A673 (cell line): ENCODE measurements around the gene RASA3. TPM values are rescaled to one million over a fixed set of nuclear protein-coding genes. Genes with fewer than 3 reads are reported as not detected.

Experiments used
- BruUV-seq: library from RNA; stranded (reverse); fragments of 400-500 nt; replicated peaks from 2 replicates; lab custom pipeline; 2021; lab: Mats Ljungman, UMichigan
- CTCF ChIA-PET: fragments of 300-600 bp; sonication (Branson Sonifier 250); formaldehyde crosslinking; loops from one replicate; lab custom pipeline; 2022; ENCODE audit warnings: antibody characterized with exemption; lab: Charles Lee
- POLR2A ChIA-PET: fragments of 300-600 bp; sonication (Branson Sonifier 250); formaldehyde crosslinking; loops from one replicate; lab custom pipeline; 2022; ENCODE audit warnings: antibody characterized with exemption; ENCODE audit not compliant: low non-redundant PET; lab: Charles Lee
- DNase-seq: peaks from one replicate; pipeline ENCODE4 v3.0.0-alpha.2; 2015; ENCODE audit warnings: low spot score
- H3K27ac ChIP-seq: fragments of 200-600 bp; sonication (generic); 2 replicates; pipeline ENCODE4 v1.5.1; 2016; ENCODE audit warnings: mixed run types, low read depth, mild to moderate bottlenecking, mixed read lengths, antibody characterized with exemption, low read length; ENCODE audit not compliant: poor library complexity, severe bottlenecking
- H3K27me3 ChIP-seq: fragments of 200-600 bp; sonication (generic); replicated peaks from 2 replicates; pipeline ENCODE4 v1.6.1; 2017; ENCODE audit warnings: mixed run types, low read depth, mild to moderate bottlenecking, mixed read lengths, antibody characterized with exemption, low read length; ENCODE audit not compliant: insufficient read depth, poor library complexity
- H3K36me3 ChIP-seq: fragments of 200-600 bp; sonication (generic); 2 replicates; pipeline ENCODE4 v1.6.1; 2016; ENCODE audit warnings: mixed run types, mild to moderate bottlenecking, mixed read lengths, antibody characterized with exemption, low read length; ENCODE audit not compliant: insufficient read depth, poor library complexity, severe bottlenecking
- H3K4me1 ChIP-seq: fragments of 200-600 bp; sonication (generic); 2 replicates; pipeline ENCODE4 v1.6.1; 2017; ENCODE audit warnings: mixed run types, mild to moderate bottlenecking, mixed read lengths, antibody characterized with exemption, low read length; ENCODE audit not compliant: insufficient read depth, poor library complexity, severe bottlenecking
- H3K4me3 ChIP-seq: fragments of 200-600 bp; sonication (generic); 2 replicates; pipeline ENCODE4 v1.5.1; 2016; ENCODE audit warnings: low read depth, mixed run types, mild to moderate bottlenecking, mixed read lengths, low read length; ENCODE audit not compliant: poor library complexity, severe bottlenecking
- H3K9me3 ChIP-seq: fragments of 200-600 bp; sonication (generic); 2 replicates; pipeline ENCODE4 v1.6.1; 2016; ENCODE audit warnings: mixed run types, low read depth, mild to moderate bottlenecking, mixed read lengths, antibody characterized with exemption, low read length; ENCODE audit not compliant: poor library complexity, severe bottlenecking
- EZH2 ChIP-seq: fragments of 200-600 bp; sonication (generic); IDR thresholded peaks from 2 replicates; pipeline ENCODE4 v1.6.1; 2017; ENCODE audit warnings: borderline replicate concordance, low read depth, mild to moderate bottlenecking, mixed read lengths, antibody characterized with exemption, low read length; ENCODE audit not compliant: poor library complexity, severe bottlenecking
- intact Hi-C: fragments of 100-400 bp; cut with micrococcal nuclease; formaldehyde crosslinking; loops from one replicate; pipeline ENCODE4 v1.10.0; 2022; ENCODE audit not compliant: unreplicated experiment
- total RNA-seq: library from RNA; stranded (reverse); gene quantifications from 2 replicates; pipeline ENCODE4 v1.2.3, GENCODE V29; 2021
- TF ChIP-seq, protein P1 (sequence below): fragments of 300-800, 200-600 bp; sonication (generic); conservative IDR thresholded peaks from 2 replicates; pipeline ENCODE4 v1.5.1; 2017; ENCODE audit warnings: low read depth, mild to moderate bottlenecking, antibody characterized with exemption, low read length, moderate library complexity, mixed read lengths

The RASA3 gene
- total RNA-seq, 1 experiment from 2014 or later = 22.1 TPM

DNA sequence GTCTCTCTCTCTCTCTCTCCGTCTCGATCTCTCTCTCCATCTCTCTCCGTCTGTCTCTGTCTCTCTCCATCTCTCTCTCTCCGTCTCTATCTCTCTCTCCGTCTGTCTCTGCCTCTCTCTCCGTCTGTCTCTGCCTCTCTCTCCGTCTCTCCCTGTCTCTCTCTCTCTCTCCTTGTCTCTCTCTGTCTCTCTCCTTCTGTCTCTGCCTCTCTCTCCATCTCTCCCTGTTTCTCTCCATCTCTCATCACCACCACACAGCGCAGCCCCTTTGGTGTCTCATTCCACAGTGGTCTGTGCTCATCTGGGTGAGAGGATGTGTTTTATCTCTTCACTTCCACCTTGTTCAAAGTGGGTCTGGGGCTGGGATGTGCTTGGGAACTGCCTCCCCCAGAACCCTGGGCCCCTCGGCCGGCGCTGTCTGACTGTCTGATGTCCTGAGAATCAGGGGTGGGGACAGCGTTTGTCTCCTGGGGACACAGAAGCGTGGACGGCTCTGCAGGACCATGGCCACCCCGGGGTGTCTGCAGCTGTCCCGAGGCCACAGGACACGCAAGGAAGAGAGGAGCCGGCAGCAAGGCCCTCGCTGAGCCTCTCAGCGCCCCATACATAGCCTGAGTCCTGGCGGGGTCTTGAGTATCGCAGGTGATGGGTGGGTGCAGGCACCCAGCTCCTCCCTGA, 118.3 kb downstream of the RASA3 start:
- Histone ChIP-seq H3K27ac (no peak overlapping the region), H3K4me1 (no peaks in the 10 kb centered on the region), H3K4me3 (no peak overlapping the region), H3K36me3 (no peaks in the 10 kb centered on the region), H3K9me3 (no peaks in the 10 kb centered on the region), H3K27me3 (no peaks in the 10 kb centered on the region)
- no peak for DNase-seq
- intact Hi-C loops = no loop called here
- ChIA-PET CTCF (no interaction called here), POLR2A (no interaction called here)
- BruUV-seq = no TSS peak
- TF ChIP-seq EZH2 = no peak
- TF ChIP-seq, protein P1, sequence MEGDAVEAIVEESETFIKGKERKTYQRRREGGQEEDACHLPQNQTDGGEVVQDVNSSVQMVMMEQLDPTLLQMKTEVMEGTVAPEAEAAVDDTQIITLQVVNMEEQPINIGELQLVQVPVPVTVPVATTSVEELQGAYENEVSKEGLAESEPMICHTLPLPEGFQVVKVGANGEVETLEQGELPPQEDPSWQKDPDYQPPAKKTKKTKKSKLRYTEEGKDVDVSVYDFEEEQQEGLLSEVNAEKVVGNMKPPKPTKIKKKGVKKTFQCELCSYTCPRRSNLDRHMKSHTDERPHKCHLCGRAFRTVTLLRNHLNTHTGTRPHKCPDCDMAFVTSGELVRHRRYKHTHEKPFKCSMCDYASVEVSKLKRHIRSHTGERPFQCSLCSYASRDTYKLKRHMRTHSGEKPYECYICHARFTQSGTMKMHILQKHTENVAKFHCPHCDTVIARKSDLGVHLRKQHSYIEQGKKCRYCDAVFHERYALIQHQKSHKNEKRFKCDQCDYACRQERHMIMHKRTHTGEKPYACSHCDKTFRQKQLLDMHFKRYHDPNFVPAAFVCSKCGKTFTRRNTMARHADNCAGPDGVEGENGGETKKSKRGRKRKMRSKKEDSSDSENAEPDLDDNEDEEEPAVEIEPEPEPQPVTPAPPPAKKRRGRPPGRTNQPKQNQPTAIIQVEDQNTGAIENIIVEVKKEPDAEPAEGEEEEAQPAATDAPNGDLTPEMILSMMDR = no peak

DNA sequence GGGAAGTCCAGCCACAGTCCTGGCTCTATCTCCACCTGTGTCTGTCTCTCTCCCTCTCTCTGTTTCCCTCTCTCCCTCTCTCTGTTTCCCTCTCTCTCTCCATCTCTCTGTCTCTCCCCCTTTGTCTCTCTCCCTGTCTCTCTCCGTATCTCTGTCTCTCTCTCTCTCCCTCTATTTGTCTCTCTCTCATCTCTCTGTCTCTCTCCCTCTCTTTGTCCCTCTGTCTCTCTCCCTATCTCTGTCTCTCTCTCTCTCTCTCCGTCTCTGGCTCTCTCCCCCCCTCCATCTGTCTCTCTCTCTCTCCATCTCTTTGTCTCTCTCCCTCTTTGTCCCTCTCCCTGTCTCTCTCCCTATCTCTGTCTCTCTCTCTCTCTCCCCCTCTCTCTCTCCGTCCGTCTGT, 119.1 kb downstream of the RASA3 start:
- no peak for DNase-seq
- Histone ChIP-seq H3K36me3 (no peaks in the 10 kb centered on the region), H3K27ac (no peak overlapping the region), H3K4me3 (no peak overlapping the region), H3K27me3 (no peaks in the 10 kb centered on the region), H3K4me1 (no peaks in the 10 kb centered on the region), H3K9me3 (no peaks in the 10 kb centered on the region)
- ChIA-PET POLR2A (no interaction called here), CTCF (no interaction called here)
- TF ChIP-seq EZH2 = no peak
- TF ChIP-seq, protein P1 = no peak
- no TSS peak for BruUV-seq
- intact Hi-C loops = no loop called here

DNA sequence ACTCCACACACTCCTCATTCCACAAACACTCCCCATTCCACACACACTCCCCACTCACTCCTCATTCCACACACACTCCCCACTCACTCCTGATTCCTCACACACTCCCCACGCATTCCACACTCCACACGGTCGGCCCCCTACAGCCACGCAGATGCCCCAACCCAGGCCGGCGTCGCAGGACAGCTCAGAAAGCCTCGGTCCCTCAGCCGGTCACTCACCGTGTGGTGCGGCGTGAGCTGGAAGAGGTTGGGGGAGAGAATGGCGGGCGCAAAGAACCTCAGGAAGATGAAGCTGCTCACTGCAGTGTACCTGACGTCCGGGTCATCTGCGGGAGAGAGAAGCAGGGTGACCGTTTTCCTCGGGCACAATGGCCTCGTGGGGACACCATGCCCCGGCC, 119.5 kb downstream of the RASA3 start:
- H3K4me1 ChIP-seq = no peaks in the 10 kb centered on the region
- intact Hi-C loops = no loop called here
- no peak overlapping the region for H3K27ac ChIP-seq
- TF ChIP-seq EZH2 = no peak
- TF ChIP-seq, protein P1 = no peak
- ChIA-PET CTCF (no interaction called here), POLR2A (no interaction called here)
- H3K27me3 ChIP-seq = no peaks in the 10 kb centered on the region
- H3K36me3 ChIP-seq = no peaks in the 10 kb centered on the region
- DNase-seq = no peak
- H3K4me3 ChIP-seq = no peak overlapping the region
- no peaks in the 10 kb centered on the region for H3K9me3 ChIP-seq
- no TSS peak for BruUV-seq
